Measurements from ENCODE around the gene OR6B1. TPM values are rescaled to one million over a fixed set of nuclear protein-coding genes. Genes with fewer than 3 reads are reported as not detected.

Gene OR6B1
- not detected in 2 replicates for total RNA-seq

GRCh38 chr7:144000020-144000419, at the start of gene OR6B1:
Gene OR6B1, plus strand, starts transcription at chr7:144000320. Its CDS starts 3,677 bp downstream, at chr7:144003997.

GRCh38 chr7:143954544-143954943, 45.6 kb upstream of the OR6B1 start, which contains the start of gene OR2F1:
Gene OR2F1, plus strand, starts transcription at chr7:143954844. Its CDS starts 5,127 bp downstream, at chr7:143959971.

GRCh38 chr7:144048648-144049047, 48.5 kb downstream of the OR6B1 start, which contains the start of gene OR2A5:
Gene OR2A5, plus strand, starts transcription at chr7:144048948. Its CDS starts 1,454 bp downstream, at chr7:144050402.

Other genes starting within 250 kb of the OR6B1 start
- gene CTAGE6, start 242.6 kb upstream of the OR6B1 start, total RNA-seq, result 0.07 TPM in 1 of 2 replicates, not detected in the other
- 29.7 and 32.7 TPM in 2 replicates for gene TCAF1, start 98.1 kb upstream of the OR6B1 start, total RNA-seq
- gene OR2F2, start 65.1 kb upstream of the OR6B1 start, total RNA-seq, result not detected in 2 replicates
- gene OR2F1, start 45.5 kb upstream of the OR6B1 start, total RNA-seq, result not detected in 2 replicates
- gene OR2A5, start 48.6 kb downstream of the OR6B1 start, total RNA-seq, result not detected in 2 replicates
- not detected in 2 replicates for gene OR2A25, start 69.5 kb downstream of the OR6B1 start, total RNA-seq
- not detected in 2 replicates for gene OR2A12, start 86.0 kb downstream of the OR6B1 start, total RNA-seq
- gene OR2A2, start 109.3 kb downstream of the OR6B1 start, total RNA-seq, result not detected in 2 replicates
- gene OR2A14, start 122.9 kb downstream of the OR6B1 start, total RNA-seq, result not detected in 2 replicates
- gene CTAGE4, start 183.1 kb downstream of the OR6B1 start, total RNA-seq, result 1.4 and 1.5 TPM in 2 replicates
- 4.0 and 7.8 TPM in 2 replicates for gene ARHGEF35, start 195.5 kb downstream of the OR6B1 start, total RNA-seq
- gene OR2A42, start 239.3 kb downstream of the OR6B1 start, total RNA-seq, result not detected in 2 replicates

All from airway epithelial cell (primary cell).